Measurements from ENCODE around the gene KPNA1. TPM values are rescaled to one million over a fixed set of nuclear protein-coding genes. Genes with fewer than 3 reads are reported as not detected.

KPNA1 gene
- polyA plus RNA-seq, 1 experiment, result 27.8 TPM

DNA sequence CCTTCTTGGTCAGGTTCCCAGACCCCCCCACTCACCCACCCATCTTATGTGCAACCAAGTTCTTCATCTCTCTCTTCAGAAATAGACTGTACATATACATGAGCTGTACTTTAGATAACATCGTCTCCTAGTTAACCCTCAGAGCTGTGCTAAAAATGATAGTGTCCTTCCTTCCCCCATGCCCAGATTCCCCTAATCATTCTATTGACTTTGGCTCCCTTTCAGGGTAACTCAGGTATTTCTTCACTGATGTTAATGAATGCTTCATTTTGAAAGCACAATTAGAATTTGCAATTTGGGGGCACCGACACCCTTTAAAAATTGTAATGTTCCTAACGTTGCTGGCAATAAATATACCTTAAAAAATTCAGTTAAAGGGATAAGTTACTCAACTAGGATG, 38.4 kb upstream of the KPNA1 start:
- DNase-seq (ENCODE audit: low read depth), result no peak
- Histone ChIP-seq H3K36me3 (ENCODE audit: control insufficient read depth, insufficient read depth, low read length) (peaks cover 4% of the 10 kb centered on the region), H3K27me3 (ENCODE audit: control insufficient read depth, insufficient read depth, low read length) (no peaks in the 10 kb centered on the region), H3K4me3 (ENCODE audit: low read depth, low read length) (no peak overlapping the region)
- no peak for TF ChIP-seq CTCF (IDR thresholded peaks at IDR 0.05; ENCODE audit: insufficient read depth, low read depth, low read length)
- ChIA-PET POLR2A (no interaction called here), CTCF (interaction anchor here (2.3 kb wide), 1 partner anchor 126 kb away, joined by 9 read pairs; no protein-coding TSS in a partner anchor)

- POLR2A ChIA-PET, result no interaction called here
- CTCF ChIA-PET, result interaction anchor here (0.8 to 1.7 kb wide), 3 partner anchors 11 to 241 kb away, joined by 3 to 6 read pairs (median 3); no protein-coding TSS in a partner anchor
- TF ChIP-seq CTCF (IDR thresholded peaks at IDR 0.05; ENCODE audit: insufficient read depth, low read depth, low read length), result no peak
- no peak for DNase-seq (ENCODE audit: low read depth)
- Histone ChIP-seq H3K36me3 (ENCODE audit: control insufficient read depth, insufficient read depth, low read length) (peaks cover 5% of the 10 kb centered on the region; the same call in 1 of the 2 replicates), H3K27me3 (ENCODE audit: control insufficient read depth, insufficient read depth, low read length) (no peaks in the 10 kb centered on the region), H3K4me3 (ENCODE audit: low read depth, low read length) (no peak overlapping the region)
Observed at GRCh38 chr3:122548619-122549018, 33.9 kb upstream of the KPNA1 start.

- no peak overlapping the region for H3K4me3 ChIP-seq (ENCODE audit: low read depth, low read length)
- H3K36me3 ChIP-seq (ENCODE audit: control insufficient read depth, insufficient read depth, low read length), result peaks cover 5% of the 10 kb centered on the region; the same call in 1 of the 2 replicates
- POLR2A ChIA-PET, result no interaction called here
- TF ChIP-seq CTCF (IDR thresholded peaks at IDR 0.05; ENCODE audit: insufficient read depth, low read depth, low read length), result no peak
- CTCF ChIA-PET, result interaction anchor here (0.6 to 1.7 kb wide), 3 partner anchors 8 to 131 kb away, joined by 3 to 6 read pairs (median 4); no protein-coding TSS in a partner anchor
- no peaks in the 10 kb centered on the region for H3K27me3 ChIP-seq (ENCODE audit: control insufficient read depth, insufficient read depth, low read length)
- no peak for DNase-seq (ENCODE audit: low read depth)
Observed at GRCh38 chr3:122548076-122548475, 33.3 kb upstream of the KPNA1 start.

DNA sequence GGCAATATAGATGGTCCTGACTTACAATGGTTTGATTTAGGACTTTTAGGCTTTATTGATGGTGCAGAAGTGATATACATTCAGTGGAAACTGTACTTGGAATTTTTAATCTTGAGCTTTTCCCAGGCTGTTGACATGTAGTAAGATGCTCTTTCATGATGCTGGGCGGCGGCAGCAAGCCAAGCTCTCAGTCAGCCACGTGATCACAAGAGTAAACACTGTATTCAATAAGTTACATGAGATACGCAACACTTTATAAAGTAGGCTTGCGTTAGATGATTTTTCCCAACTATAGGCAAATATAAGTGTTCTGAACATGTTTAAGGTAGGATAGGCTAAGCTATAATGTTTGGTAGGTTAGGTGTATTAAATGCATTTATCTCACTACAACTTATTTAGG, 31.4 kb upstream of the KPNA1 start:
- POLR2A ChIA-PET, result no interaction called here
- no peak for DNase-seq (ENCODE audit: low read depth)
- CTCF ChIA-PET, result no interaction called here
- no peak for TF ChIP-seq CTCF (IDR thresholded peaks at IDR 0.05; ENCODE audit: insufficient read depth, low read depth, low read length)
- Histone ChIP-seq H3K27me3 (ENCODE audit: control insufficient read depth, insufficient read depth, low read length) (no peaks in the 10 kb centered on the region), H3K4me3 (ENCODE audit: low read depth, low read length) (no peak overlapping the region), H3K36me3 (ENCODE audit: control insufficient read depth, insufficient read depth, low read length) (peaks cover 5% of the 10 kb centered on the region; the same call in 1 of the 2 replicates)

- no peak for TF ChIP-seq CTCF (IDR thresholded peaks at IDR 0.05; ENCODE audit: insufficient read depth, low read depth, low read length)
- Histone ChIP-seq H3K4me3 (ENCODE audit: low read depth, low read length) (no peak overlapping the region), H3K27me3 (ENCODE audit: control insufficient read depth, insufficient read depth, low read length) (no peaks in the 10 kb centered on the region), H3K36me3 (ENCODE audit: control insufficient read depth, insufficient read depth, low read length) (peaks cover 3% of the 10 kb centered on the region; the same call in 1 of the 2 replicates)
- ChIA-PET CTCF (no interaction called here), POLR2A (no interaction called here)
- no peak for DNase-seq (ENCODE audit: low read depth)
Observed at GRCh38 chr3:122538956-122539490, 24.3 kb upstream of the KPNA1 start.
